NCI-H2107 treated with DMSO at 0.1 percent for 48 hours (cell line): ENCODE results near the gene ALKBH6.
"Not testable (repeated sequence)": the region's sequence is repeated elsewhere in the genome, so short reads cannot be mapped to it uniquely, and the experiment has no call there.

ENCODE experiments used
- DNase-seq: peaks from one replicate; lab custom pipeline; 2025; ENCODE audit not compliant: unreplicated experiment; lab: John Stamatoyannopoulos, UW

The ALKBH6 gene

GRCh38 chr19:35993923-35994598 is 20.0 kb downstream of the ALKBH6 start:
- no peak for DNase-seq

GRCh38 chr19:35992907-35993765 is 20.9 kb downstream of the ALKBH6 start:
- no peak for DNase-seq

- DNase-seq, result no peak
These were observed 22.1 kb downstream of the ALKBH6 start for GRCh38 chr19:35991731-35992450.

GRCh38 chr19:35990771-35991730 is 23.0 kb downstream of the ALKBH6 start:
- no peak for DNase-seq

- DNase-seq, result no peak
These were observed 23.9 kb downstream of the ALKBH6 start for GRCh38 chr19:35990156-35990555.

GRCh38 chr19:35988824-35989223 is 25.2 kb downstream of the ALKBH6 start:
- no peak for DNase-seq

- no peak for DNase-seq
These were observed 26.5 kb downstream of the ALKBH6 start for GRCh38 chr19:35987571-35987896.

GRCh38 chr19:35986664-35987570 is 27.1 kb downstream of the ALKBH6 start:
- DNase-seq, result no peak

- no peak for DNase-seq
These were observed 27.9 kb downstream of the ALKBH6 start for GRCh38 chr19:35986111-35986510.

- no peak for DNase-seq
These were observed 30.8 kb downstream of the ALKBH6 start for GRCh38 chr19:35983177-35983576.

- DNase-seq, result not testable (repeated sequence)
These were observed 33.0 kb downstream of the ALKBH6 start for GRCh38 chr19:35980997-35981396.

- no peak for DNase-seq
These were observed 35.1 kb downstream of the ALKBH6 start for GRCh38 chr19:35978832-35979365.

- DNase-seq, result no peak
These were observed 35.7 kb downstream of the ALKBH6 start for GRCh38 chr19:35978271-35978670.

- no peak for DNase-seq
These were observed 36.4 kb downstream of the ALKBH6 start for GRCh38 chr19:35977446-35978222.

GRCh38 chr19:35975608-35976214 is 38.3 kb downstream of the ALKBH6 start:
- DNase-seq, result no peak

- DNase-seq, result no peak
These were observed 40.5 kb downstream of the ALKBH6 start for GRCh38 chr19:35973487-35973886.

- no peak for DNase-seq
These were observed 47.2 kb downstream of the ALKBH6 start for GRCh38 chr19:35966771-35967170.

- no peak for DNase-seq
These were observed 50.5 kb downstream of the ALKBH6 start for GRCh38 chr19:35963514-35963913.
